ENCODE results near the gene E2F6. TPM values are rescaled to one million over a fixed set of nuclear protein-coding genes. Genes with fewer than 3 reads are reported as not detected.

The E2F6 gene
- total and polyA plus RNA-seq, 2 of the 8 experiments (the other 6 are each of a cell fraction or from before 2014, with no cell fraction given): 8.3 to 14.9 TPM

- no peak for FAIRE-seq
- Histone ChIP-seq H3K4me1 (replicated peaks in 1 of 4; ENCODE audit: control insufficient read depth in 3 of 4, insufficient read depth in 4 of 4, low read length in 3 of 4) (peaks cover 0 to 5% (median 3%) of the 10 kb centered on the region in 4 experiments; a peak in 4 of 7 replicates), H3K27ac (ENCODE audit: low read depth, low read length) (no peak overlapping the region; the same call in 1 of the 2 replicates), H4K5ac (ENCODE audit: insufficient read length, low read depth, low read length) (no peak overlapping the region), H3K18ac (ENCODE audit: extremely low read depth, low read length) (peak overlapping the region; percentile 43; the same call in 1 of the 2 replicates), H3K9ac (replicated peaks in 1 of 4; ENCODE audit: extremely low read depth in 1 of 4, low read depth in 3 of 4, low read length in 3 of 4) (peak overlapping the region in 3 of 4 experiments; percentile 45 to 79 (median 62); a peak in 5 of 7 replicates), H2BK12ac (ENCODE audit: low read depth, low read length) (no peak overlapping the region), H4K20me1 (replicated peaks in 1 of 2; ENCODE audit: control insufficient read depth in 1 of 2, insufficient read depth in 2 of 2, low read length in 2 of 2) (no peaks in the 10 kb centered on the region), H3K79me2 (ENCODE audit: control insufficient read depth in 1 of 2, insufficient read depth in 2 of 2, low read length in 2 of 2) (peaks cover 0 to 26% of the 10 kb centered on the region in 2 experiments; a peak in 3 of 4 replicates), H3K4me3 (ENCODE audit: extremely low read depth in 1 of 4, insufficient read depth in 2 of 4, low read depth in 3 of 4, low read length in 4 of 4) (peak overlapping the region; percentile 67 to 99 (median 85)), H2AK5ac (ENCODE audit: low read depth, low read length) (no peak overlapping the region), H2BK20ac (ENCODE audit: low read length) (no peak overlapping the region), H2BK5ac (ENCODE audit: low read depth, low read length) (0 out of 2 replicates have a peak overlapping the region, but pooled peaks have one; percentile 63), H3K79me1 (ENCODE audit: low read depth, low read length) (peaks cover 2% of the 10 kb centered on the region; the same call in 1 of the 2 replicates), H3K4ac (replicated peaks; ENCODE audit: insufficient read length, low read depth, low read length) (no peak overlapping the region), H3K9me3 (ENCODE audit: insufficient read depth in 2 of 2, low read depth in 1 of 2, low read length in 1 of 2) (no peaks in the 10 kb centered on the region), H3K56ac (replicated peaks; ENCODE audit: insufficient read length, low read depth, low read length) (no peak overlapping the region), H3K4me2 (ENCODE audit: insufficient read depth in 1 of 2, low read depth in 2 of 2, low read length in 2 of 2) (peak overlapping the region; percentile 92 to 99), H2BK120ac (replicated peaks; ENCODE audit: low read depth, low read length) (no peak overlapping the region), H4K8ac (ENCODE audit: extremely low read depth, insufficient read depth, low read length) (peak overlapping the region; percentile 93; the same call in 1 of the 2 replicates), H3K14ac (ENCODE audit: insufficient read length) (peak overlapping the region; percentile 34), H3K36me3 (ENCODE audit: control insufficient read depth in 2 of 4, insufficient read depth in 4 of 4, low read length in 3 of 4) (no peaks in the 10 kb centered on the region), H3K23ac (ENCODE audit: insufficient read length) (no peak overlapping the region), H3K27me3 (replicated peaks in 1 of 4; ENCODE audit: control insufficient read depth in 3 of 4, extremely low read depth in 1 of 4, insufficient read depth in 3 of 4, low read length in 3 of 4) (peaks cover 0 to 16% (median 13%) of the 10 kb centered on the region in 4 experiments; a peak in 6 of 7 replicates), H4K91ac (replicated peaks; ENCODE audit: insufficient read length, low read length) (no peak overlapping the region), H2AFZ (ENCODE audit: low read length) (no peak overlapping the region; the same call in 1 of the 2 replicates), H3K23me2 (ENCODE audit: low read depth, low read length) (peaks cover 15% of the 10 kb centered on the region), H2BK15ac (ENCODE audit: low read length) (no peak overlapping the region)
- 0% methylated on average over 8 of the region's 70 CpGs; no CpG with 5 or more reads in 1 of the 2 experiments for WGBS, 2 experiments (ENCODE audit: extremely low coverage in 1 of 2, insufficient coverage in 1 of 2, insufficient read length in 1 of 2, insufficient replicate concordance in 2 of 2, low coverage in 1 of 2, low lambda C conversion rate in 2 of 2, missing lambda C conversion rate in 1 of 2)
- CTCF ChIA-PET (ENCODE audit: partially characterized antibody): interaction anchor here (0.5 to 20.6 kb wide), 5 partner anchors 9 to 98 kb away, joined by 3 to 558 read pairs (median 7); partner anchors contain the start of gene GREB1
- DNase-seq (ENCODE audit: low read depth in 1 of 2, low spot score in 2 of 2): peak in 1 of 2 experiments; percentile 88
- POLR2A ChIA-PET (ENCODE audit: partially characterized antibody): interaction anchor here (0.8 to 2.2 kb wide), 4 partner anchors 9 to 45 kb away, joined by 3 to 5 read pairs (median 3); no protein-coding TSS in a partner anchor
- TF ChIP-seq TEAD4 (IDR thresholded peaks at IDR 0.05; ENCODE audit: low read depth, low read length) (no peak), USF2 (IDR thresholded peaks at IDR 0.05; ENCODE audit: low read length) (no peak)
Measured at GRCh38 chr2:11482473-11483035, 16.6 kb upstream of the E2F6 start.

Data from H1 (cell line).